ENCODE results near the gene L3MBTL4.

L3MBTL4 gene

DNA sequence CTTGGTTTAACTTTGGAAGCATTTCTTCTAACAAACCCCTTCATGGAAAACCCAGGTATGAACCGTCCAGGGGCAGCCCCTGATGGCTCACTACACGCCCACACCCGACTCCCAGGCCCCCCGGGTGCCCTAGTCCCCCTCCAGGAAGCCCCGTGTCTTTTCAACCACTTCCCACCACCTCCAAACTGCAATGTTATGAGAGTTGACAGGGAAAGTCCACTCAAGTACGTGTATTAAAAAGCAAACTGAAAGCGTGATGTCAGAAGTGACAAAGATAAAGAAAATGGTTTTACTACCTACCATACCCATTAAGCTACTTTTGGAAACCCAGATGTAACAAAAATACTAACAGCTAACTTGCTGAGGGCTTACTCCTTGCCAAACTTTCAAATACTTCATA, 51.5 kb downstream of the L3MBTL4 start:
- no peak for DNase-seq

DNA sequence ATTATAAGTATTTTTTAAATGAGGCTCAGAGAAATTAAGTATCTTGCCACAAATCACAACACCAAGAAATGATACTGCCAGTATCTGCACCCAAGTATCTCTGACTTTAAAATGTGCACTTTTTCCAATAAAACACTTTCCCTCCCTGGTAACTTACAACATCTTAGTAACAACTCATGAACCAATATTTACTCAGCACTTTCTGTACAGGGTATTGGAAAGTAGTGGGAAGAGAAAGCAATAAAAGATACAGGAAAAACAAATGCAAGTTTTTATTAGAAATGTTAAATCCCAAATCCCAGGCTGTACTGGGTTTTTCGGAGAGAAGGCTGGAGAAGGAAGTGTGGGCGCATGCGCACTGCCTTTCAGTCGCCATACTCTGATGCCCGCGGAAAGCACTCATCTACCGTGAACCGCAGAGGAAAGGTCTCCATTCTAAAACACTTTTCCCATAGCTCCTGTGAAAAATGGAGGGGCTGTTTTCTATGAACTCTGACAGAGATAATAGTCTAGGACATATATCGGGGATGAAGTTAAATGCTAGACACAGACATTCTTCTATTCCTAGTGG, 52.1 kb downstream of the L3MBTL4 start:
- DNase-seq = no peak

DNA sequence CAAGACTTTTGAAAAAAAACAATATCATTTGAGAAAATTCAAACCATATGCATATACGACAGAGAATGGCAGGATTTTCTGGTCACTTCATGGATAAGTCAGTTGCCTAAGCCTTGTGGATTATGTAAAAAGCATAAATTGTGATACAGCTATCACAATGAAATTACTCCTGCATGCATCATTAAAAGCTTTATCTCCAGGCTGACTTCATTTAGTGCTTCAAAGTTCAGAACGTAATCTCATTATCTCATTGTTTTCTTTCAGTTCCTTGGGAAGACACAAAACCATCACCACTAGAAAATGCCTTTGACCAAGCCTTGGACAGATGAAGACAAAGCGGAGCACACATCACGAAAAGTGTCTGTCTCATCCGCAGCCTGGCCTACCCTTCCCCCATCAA, 57.0 kb downstream of the L3MBTL4 start:
- DNase-seq = no peak

DNA sequence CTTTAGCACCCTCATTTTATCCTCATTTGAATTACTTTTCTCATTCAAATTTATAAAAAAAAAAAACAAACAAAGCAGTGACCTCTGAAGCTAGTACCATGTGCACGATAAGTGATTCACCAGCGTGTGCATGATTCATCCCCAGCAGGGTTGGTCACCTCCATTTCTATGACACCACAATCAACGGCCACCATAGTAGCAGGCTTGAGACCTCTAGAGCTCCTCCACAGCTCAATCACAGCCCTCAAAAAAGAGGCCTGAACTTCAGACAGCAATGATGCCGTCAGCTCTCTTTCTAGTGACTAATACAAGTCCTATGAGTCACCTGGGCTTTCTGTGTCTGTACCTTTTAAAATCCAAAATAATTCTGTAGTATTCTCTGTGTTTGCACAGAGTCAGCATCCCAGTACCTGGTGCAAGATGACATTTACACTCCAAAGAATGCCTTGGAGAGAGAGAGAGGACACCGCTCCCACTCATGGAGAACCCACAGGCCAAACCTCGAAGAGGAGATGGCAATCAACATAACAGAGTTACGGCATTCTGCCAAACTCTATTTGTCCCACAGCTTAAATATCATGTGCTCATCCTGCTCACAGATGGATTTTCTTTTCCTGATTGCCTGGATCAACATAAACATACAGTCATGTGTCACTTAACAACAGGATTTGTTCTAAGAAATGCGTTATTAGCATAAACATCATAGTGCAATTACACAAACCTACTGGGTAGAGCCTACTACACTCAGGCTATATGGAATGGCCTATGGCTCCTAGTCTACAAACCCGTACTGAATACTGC, 58.7 kb downstream of the L3MBTL4 start:
- DNase-seq = peak in 1 of 2 experiments; percentile 9

DNA sequence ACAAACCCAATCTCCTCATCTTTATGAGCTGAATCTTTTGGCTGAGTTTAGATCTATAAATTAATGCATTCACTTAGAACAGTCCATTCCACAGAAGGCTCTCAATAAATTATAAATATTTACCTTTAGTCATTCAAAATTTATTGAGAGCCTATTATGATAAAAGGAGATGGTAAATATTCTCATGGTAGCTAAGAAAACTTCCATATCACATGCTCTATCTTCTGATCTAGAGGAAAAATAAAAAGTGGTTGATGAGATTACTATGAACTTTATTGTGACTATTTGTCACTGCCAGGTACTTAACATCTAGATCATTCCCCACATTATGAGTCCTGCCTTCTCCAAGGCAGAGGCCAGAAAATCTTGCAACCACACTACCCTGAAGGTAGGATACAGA, 62.4 kb downstream of the L3MBTL4 start:
- DNase-seq = no peak

DNA sequence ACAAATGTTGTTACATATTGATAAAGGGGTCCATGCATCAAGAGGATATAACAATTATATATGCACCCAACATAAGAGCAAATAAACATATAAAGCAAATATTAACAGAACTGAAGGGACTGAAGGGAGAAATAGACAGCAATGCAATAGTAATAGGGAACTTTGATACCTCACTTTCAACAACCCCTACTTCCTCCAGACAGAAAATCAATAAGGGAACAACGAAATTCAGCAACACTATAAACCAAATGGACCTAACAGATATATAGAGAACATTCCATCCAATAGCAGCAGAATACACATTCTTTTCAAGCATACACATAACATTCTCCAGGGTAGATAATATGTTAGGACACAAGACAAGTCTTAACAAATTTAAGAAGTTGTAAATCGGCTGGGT, 71.7 kb downstream of the L3MBTL4 start:
- no peak for DNase-seq

DNA sequence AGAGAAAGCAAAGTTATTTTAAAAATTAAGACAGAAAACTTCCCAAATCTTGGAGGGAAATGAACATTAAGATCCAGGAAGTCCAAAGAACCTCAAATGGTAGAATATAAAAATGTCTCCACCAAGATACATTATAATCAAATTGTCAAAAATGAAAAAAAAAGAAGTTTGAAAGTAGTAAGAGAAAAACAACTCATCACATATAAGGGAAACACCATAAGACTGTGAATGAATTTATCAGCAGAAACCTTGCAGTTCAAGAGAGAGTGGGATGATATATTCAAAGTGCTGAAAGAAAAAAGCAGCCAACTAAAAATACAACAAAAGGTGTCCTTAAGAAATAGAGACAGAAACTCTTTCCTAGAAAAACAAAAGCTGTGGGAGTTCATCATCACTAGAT, 73.0 kb downstream of the L3MBTL4 start:
- DNase-seq = no peak

DNA sequence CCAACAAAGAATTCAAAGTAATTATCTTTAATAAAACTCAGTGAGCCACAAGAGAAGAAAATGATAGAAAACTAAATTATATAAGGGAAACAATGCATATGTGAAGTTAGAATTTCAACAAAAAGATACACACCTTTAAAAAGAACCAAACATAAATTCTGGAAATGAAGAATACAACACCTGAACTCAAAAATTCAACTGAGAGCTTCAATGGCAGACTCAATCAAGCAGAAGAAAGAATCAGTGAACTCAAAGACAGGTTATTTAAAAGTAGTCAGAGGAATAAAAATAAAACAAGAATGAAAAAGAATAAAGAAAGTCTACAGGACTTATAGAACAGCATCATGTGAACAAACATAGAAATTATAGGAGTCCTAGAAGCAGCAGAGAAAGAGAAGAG, 73.4 kb downstream of the L3MBTL4 start:
- no peak for DNase-seq

DNA sequence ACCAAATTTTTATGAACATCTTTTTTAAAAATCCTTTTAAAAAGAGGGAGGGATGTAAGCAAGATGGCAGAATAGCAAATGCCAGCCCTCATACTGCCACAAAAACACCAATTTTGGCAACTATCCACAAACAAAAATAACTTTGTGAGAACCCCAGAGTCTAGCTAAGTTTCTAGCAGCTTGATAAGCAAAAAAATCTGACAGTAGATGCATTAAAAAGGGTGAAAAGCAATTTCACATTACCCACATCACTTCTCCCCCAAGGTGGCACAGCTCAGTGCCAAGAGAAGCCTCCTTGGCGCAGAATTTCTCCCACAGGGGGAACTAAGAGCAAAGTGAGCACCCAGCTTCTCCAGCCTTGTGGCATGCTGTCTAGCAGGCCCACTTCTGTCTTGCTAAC, 74.6 kb downstream of the L3MBTL4 start:
- DNase-seq = no peak

DNA sequence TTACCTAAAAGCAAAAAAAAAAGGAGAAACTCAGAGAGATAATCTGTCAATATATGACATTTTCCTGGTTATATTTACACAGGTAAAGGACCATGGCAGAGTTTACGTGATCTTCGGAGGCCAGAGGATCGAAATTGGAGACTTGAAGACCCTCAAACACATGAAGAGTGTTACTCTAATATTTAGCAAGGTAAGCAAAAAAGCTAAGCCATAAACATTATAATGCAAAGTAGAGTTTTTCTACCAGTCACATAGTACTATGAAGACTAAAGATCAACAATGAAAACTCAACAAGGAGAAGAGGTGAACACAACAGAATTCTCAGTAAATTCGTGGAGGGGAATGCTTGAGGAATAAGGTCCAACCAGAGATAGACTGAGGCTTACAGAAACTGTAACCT, 78.5 kb downstream of the L3MBTL4 start:
- no peak for DNase-seq

DNA sequence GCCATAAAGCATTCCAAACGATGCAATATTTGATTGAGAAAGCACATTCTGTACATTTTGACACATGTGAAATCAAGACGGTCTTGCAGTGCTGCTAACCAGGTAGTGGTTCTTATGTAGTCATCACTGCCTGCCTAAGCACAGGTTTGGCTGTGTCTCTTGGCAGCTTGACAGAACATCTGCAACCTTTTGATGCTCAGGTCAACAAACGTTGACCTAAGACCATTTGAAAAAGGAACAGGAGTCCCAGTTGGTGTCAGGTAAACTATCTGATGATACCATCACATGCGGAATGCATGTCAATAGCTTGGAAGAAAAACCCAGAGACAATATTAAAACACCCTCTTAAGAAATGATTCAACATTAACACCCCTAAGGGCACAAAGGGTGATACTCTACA, 80.7 kb downstream of the L3MBTL4 start:
- DNase-seq = peak in 1 of 2 experiments; percentile 3

DNA sequence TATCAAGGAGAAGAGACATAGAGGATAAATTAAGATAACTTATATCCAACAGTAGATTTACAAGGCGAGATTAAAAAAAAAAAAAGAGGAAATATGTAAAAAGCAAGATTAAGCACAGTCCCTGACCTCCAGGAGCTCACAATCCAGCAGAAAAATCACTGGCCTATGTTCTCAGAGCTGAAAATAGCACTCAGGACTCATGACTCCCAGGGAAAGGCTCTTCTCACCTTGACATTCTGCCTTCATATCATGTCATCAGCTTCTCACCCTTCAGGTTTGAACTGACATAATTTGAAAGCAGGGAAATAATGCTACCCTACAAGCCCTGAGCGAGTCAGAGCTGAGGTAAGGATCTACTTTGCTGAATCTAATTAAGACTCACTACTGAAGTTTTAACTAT, 82.8 kb downstream of the L3MBTL4 start:
- no peak for DNase-seq

DNA sequence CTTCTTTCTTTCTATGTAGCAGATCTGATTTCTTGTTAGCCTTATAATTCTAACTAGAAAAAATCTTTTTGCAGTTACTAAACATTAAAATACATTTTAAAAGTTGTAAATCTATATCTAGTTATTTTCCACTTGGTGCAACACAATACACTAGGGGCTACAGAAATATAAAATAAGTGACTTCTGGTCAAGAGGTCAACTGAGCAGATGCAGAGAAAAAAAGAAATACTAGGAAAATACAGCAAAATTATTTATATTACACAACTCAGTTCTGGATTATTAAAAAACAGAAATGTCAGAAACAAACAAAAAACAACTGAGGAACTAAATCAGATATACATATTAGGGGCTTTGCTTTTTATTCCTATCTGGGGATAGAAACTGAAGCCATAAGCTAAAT, 83.9 kb downstream of the L3MBTL4 start:
- DNase-seq = no peak

DNA sequence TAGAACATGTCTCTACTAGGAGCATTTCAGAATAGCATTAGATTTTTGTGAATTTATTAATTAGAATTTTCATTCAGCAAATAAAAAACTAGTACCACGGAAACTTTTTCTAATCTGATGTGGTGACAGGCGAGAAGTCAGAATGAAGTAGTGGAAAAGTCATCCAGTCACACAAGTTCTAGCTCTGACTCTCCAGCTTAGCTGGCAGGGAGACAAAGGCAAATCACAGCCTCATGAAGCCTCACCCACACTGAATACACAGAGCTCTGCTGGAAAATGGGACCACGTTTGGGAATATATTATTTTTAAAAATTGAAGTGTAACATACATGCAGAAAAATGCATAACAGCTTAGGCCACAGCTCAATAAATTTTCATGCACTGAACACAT, 86.1 kb downstream of the L3MBTL4 start:
- DNase-seq = peak in 1 of 2 experiments; percentile 40

DNA sequence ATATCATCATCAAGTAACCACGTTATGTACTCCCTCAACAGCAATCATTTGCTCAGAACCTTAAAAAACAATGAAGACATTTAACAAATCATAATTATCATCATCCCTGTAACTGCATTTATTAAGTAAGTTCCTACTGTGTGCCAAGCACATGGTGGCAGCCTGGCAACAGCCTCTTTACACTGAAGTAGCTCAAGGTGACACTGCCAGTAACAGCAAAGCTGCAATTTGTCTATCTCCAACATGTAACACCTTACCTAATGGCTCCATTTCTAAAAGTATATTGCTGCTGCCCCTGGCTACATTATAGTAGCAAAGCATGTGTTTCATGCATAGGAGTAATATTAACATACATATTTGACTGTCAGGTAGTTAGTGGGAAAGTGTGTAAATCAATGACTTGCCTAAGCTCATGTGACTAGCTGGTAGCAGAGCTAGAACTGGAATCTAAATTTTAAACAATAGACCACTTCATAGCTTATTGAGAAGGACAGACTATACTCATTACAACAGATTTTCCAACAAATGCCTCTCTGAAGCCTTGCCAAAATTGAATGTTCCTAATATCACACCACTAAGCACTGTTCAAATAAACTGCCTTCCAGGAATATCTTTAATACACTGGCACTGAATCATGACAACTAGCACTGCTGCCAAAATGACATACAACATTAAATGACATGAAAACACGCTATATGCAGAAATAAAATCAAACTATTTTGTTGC, 86.7 kb downstream of the L3MBTL4 start:
- DNase-seq = peak in 1 of 2 experiments; percentile 82

DNA sequence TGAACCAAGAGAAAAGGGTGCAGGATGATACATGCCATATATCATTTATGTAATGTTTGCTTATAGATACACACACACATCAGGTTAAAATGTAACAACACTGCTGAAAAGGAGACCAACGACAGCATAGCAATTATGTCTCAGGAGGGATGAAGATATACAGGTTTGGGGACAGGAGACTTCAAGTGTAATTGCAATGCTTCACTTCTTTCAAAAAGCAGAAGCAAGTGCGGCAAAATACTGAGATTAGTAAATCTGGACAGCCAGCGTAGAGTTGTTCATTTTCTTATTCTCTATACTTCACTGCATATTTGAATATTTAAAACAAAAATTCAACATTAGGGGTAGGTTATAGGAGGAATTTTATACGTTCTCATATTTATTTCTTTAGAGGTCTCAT, 87.2 kb downstream of the L3MBTL4 start:
- no peak for DNase-seq

DNA sequence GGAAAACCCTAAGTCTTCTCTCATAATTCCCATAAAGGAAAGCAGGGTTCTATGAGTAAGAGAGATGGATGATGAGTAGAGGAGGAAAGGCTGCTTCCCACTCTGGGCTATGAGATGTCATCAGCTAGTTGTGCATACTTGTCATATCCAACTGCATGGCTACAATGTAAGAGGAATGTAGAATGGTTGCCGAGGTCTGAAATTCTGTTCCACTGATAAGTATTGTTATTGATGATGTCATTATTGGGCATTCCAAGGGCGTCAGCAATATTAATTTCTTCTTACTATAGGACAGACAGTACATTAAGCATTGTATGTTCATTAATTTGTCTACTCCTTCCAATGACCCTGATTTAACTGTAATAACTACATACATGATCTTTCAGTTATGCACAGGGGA, 88.1 kb downstream of the L3MBTL4 start:
- no peak for DNase-seq

DNA sequence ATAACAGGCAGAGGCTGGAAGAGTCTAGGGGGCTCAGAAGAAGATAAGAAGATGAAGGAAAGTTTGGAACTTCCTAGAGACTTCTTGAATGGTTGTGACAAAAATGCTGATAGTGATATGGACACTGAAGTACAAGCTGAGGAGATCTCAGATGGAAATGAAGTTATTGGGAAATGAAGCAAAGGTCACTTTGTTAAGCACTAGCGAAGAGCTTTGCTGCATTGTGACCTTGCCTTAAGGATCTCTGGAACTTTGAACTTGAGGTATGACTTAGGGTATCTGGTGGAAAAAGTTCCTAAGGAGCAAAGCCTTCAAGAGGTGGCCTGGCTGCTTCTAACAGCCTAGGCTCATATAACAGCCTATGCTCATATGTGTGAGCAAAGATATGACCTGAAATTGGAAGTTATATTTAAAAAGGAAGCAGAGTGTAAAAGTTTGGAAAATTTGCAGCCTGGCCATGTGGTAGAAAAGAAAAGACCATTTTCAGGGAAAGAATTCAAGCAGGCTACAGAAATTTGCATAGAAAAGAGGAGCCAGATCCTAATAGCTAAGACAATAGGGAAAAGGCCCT, 91.3 kb downstream of the L3MBTL4 start:
- no peak for DNase-seq

DNA sequence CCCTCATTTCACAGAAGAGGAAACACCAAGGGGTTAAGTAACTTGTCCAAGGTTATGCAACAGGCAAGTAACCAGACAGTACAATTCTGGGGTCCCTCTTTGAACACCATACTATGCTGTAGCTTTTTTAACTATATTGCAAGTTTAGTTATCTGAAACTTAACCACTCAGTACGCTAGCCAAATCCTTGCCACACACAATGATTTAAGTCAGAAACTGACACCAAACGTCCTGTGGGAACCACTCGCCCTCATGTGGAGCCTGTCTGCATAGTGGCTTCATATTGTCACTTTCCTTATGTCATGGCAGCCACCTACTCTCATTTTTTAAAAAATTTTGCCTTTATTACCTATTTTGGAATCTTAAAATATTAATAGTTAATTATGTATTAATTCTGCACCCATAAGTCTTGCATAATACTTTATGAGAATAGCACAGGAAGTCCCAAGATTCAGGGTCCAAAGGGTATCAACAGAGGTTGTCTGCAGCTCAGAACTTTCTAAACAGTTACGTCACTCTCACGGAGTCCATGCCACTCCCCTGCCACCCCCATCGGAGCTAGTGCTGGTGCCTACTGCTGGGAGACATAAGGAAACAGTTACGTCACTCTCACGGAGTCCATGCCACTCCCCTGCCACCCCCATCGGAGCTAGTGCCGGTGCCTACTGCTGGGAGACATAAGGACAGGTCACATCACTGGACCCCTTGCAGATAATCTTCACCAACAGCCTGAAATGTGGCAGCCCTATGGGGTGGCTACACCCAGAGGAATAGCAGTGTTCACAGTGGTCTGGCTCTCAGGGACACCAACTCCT, 99.0 kb downstream of the L3MBTL4 start:
- DNase-seq = no peak

DNA sequence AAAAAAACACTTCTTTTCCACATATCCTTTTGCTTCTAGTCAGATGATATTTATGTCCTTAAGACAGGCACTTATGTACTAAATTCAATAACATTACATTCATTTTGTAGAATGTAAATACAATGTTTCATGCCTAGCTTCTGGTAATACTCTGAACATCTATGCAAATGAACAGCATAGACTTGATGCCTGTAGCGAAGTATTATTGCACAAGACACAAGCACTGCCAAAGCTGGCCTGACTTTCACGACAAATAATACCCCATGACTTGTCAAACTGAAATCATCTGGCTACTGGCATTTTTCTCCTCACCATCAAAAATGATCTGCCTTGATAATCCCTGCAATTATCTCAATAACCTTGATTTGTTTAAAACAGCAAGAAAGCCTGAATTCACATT, 101.3 kb downstream of the L3MBTL4 start:
- DNase-seq = no peak

DNA sequence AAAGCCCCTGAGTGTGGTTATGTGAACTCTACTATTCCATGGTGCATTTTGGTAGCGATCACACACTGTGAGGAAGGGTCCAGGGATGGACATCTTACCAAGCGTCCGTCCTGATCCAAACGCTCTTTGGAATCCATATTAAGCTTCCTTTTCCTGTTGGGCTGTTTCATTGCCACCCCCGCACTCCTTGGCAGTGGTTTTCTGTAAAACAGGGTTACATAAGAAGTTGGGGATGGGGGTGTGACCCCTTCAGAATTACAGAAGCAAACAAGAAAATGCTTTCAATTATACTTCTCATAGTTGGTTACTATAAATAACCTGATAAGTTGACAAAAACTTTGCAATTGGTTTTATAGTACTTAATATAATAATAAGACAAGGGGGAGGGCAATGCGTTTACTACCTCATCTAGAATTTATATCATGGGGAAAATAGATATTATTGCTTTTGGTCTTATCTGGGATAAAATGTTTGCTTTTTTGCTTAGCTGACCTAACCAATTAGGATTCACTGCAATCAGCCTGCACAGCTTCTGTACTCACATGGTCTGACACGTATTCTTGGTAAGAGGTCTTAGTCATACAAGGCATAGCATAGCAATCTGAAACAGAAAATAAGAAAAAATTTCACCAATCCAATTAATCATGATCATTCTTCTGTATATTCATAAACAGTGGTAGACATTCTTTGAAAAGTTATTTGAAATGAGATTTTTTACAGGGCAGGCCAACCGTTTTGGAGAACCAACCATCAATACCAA, 103.1 kb downstream of the L3MBTL4 start:
- no peak for DNase-seq

DNA sequence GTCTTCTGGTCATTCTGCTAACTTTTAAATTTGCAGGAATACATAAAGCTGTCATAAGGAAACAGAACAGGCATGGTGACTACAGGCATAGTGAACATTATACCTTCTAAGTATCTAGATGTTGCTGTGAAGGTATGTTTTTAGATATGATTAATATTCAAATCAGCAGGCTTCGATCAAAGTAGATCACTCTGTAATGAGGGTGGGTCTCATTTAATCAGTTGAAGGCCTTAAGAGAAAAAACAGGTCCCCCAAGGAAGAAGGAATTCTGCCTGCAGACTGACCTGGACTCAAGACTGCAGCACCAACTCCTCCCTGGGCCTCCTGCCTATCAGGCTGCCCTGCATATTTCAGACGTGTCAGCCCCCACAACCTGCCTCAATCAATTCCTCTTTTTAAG, 104.0 kb downstream of the L3MBTL4 start:
- DNase-seq = no peak

All from NCI-H2081 (cell line).